Measurements from ENCODE around the gene MAN1A1. TPM values are rescaled to one million over a fixed set of nuclear protein-coding genes. Genes with fewer than 3 reads are reported as not detected.

The MAN1A1 gene
- total and polyA plus RNA-seq, 2 experiments from 2014 or later, result 2.0 to 8.7 TPM

DNA sequence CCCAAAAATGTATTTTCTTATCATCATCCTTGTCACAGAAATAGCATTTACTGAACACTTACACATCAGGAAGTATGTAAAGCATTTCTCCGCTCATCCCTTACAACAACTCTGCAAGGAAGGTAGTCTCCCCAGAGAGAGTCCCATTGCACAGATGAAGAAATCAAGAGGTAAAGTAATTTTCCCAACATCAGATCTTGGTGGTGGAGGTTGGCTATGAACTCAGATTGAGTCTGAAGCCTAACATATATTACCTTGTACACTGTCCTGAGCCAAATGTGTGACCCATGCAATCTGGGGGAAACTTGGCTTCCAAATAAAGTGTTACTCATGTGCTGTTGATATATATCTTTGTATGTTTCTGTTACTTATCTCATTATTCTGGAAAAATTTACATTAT, 31.4 kb downstream of the MAN1A1 start (continued):
- TF ChIP-seq, protein P1, sequence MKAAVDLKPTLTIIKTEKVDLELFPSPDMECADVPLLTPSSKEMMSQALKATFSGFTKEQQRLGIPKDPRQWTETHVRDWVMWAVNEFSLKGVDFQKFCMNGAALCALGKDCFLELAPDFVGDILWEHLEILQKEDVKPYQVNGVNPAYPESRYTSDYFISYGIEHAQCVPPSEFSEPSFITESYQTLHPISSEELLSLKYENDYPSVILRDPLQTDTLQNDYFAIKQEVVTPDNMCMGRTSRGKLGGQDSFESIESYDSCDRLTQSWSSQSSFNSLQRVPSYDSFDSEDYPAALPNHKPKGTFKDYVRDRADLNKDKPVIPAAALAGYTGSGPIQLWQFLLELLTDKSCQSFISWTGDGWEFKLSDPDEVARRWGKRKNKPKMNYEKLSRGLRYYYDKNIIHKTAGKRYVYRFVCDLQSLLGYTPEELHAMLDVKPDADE (IDR thresholded peaks at IDR 0.05), result no peak
- TF ChIP-seq EZH2phosphoT487 (IDR thresholded peaks at IDR 0.05; ENCODE audit: unreplicated experiment) (no peak), ZNF331 (CRISPR knock-in tag; IDR thresholded peaks at IDR 0.05; ENCODE audit: low read depth) (no peak), JUNB (IDR thresholded peaks at IDR 0.05; ENCODE audit: unreplicated experiment) (no peak)
- TF ChIP-seq, protein P2, sequence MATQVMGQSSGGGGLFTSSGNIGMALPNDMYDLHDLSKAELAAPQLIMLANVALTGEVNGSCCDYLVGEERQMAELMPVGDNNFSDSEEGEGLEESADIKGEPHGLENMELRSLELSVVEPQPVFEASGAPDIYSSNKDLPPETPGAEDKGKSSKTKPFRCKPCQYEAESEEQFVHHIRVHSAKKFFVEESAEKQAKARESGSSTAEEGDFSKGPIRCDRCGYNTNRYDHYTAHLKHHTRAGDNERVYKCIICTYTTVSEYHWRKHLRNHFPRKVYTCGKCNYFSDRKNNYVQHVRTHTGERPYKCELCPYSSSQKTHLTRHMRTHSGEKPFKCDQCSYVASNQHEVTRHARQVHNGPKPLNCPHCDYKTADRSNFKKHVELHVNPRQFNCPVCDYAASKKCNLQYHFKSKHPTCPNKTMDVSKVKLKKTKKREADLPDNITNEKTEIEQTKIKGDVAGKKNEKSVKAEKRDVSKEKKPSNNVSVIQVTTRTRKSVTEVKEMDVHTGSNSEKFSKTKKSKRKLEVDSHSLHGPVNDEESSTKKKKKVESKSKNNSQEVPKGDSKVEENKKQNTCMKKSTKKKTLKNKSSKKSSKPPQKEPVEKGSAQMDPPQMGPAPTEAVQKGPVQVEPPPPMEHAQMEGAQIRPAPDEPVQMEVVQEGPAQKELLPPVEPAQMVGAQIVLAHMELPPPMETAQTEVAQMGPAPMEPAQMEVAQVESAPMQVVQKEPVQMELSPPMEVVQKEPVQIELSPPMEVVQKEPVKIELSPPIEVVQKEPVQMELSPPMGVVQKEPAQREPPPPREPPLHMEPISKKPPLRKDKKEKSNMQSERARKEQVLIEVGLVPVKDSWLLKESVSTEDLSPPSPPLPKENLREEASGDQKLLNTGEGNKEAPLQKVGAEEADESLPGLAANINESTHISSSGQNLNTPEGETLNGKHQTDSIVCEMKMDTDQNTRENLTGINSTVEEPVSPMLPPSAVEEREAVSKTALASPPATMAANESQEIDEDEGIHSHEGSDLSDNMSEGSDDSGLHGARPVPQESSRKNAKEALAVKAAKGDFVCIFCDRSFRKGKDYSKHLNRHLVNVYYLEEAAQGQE (IDR thresholded peaks at IDR 0.05; ENCODE audit: unreplicated experiment), result no peak

DNA sequence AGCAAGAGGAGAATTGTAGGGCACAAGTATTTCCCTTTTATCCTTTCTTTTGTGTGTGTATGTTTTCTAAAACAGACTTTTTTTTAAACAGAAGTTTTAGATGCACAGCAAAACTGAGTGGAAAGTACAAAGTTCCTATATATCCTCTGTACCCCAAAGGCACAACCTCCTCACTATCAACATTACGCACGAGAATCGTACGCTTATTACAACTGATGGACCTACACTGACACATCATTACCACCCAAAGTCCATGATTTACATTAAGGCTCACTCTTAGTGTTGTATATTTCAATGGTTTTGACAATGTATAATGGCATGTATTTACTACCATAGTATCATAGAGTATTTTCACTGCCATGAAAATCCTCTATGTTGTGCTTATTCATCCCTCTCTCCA, 32.6 kb downstream of the MAN1A1 start:
- no peaks in the 10 kb centered on the region for H4K20me1 ChIP-seq (replicated peaks; ENCODE audit: insufficient read depth)
- H3K4me2 ChIP-seq, result no peak overlapping the region
- no peak overlapping the region for H3K27ac Mint-ChIP-seq
- H3K27ac ChIP-seq (ENCODE audit: low read depth), result no peak overlapping the region
- H3K4me3 ChIP-seq, result no peak overlapping the region
- H3K36me3 Mint-ChIP-seq (ENCODE audit: low read depth), result no peaks in the 10 kb centered on the region
- no peaks in the 10 kb centered on the region for H3K9me2 ChIP-seq (ENCODE audit: insufficient read depth)
- H3K27me3 ChIP-seq (ENCODE audit: insufficient read depth), result no peaks in the 10 kb centered on the region
- ATAC-seq (no peak), DNase-seq (ENCODE audit: low spot score) (no peak)
- no peaks in the 10 kb centered on the region for H3K4me1 ChIP-seq (ENCODE audit: insufficient read depth)
- no peak overlapping the region for H3K4me3 Mint-ChIP-seq
- no peaks in the 10 kb centered on the region for H3K27me3 Mint-ChIP-seq (ENCODE audit: insufficient read depth, low read depth, poor library complexity)
- H3K36me3 ChIP-seq (ENCODE audit: insufficient read depth), result no peaks in the 10 kb centered on the region
- no peak overlapping the region for H2AFZ ChIP-seq
- no peaks in the 10 kb centered on the region for H3K79me2 ChIP-seq (replicated peaks; ENCODE audit: insufficient read depth)
- H3F3A ChIP-seq (replicated peaks; ENCODE audit: low read depth), result no peaks in the 10 kb centered on the region
- H3K4me1 Mint-ChIP-seq, result no peaks in the 10 kb centered on the region; the same call in 2 of the 3 replicates
- H3K9me3 Mint-ChIP-seq, result no peaks in the 10 kb centered on the region
- TF ChIP-seq ZNF114 (CRISPR knock-in tag; IDR thresholded peaks at IDR 0.05), result no peak
- TF ChIP-seq, protein P3, sequence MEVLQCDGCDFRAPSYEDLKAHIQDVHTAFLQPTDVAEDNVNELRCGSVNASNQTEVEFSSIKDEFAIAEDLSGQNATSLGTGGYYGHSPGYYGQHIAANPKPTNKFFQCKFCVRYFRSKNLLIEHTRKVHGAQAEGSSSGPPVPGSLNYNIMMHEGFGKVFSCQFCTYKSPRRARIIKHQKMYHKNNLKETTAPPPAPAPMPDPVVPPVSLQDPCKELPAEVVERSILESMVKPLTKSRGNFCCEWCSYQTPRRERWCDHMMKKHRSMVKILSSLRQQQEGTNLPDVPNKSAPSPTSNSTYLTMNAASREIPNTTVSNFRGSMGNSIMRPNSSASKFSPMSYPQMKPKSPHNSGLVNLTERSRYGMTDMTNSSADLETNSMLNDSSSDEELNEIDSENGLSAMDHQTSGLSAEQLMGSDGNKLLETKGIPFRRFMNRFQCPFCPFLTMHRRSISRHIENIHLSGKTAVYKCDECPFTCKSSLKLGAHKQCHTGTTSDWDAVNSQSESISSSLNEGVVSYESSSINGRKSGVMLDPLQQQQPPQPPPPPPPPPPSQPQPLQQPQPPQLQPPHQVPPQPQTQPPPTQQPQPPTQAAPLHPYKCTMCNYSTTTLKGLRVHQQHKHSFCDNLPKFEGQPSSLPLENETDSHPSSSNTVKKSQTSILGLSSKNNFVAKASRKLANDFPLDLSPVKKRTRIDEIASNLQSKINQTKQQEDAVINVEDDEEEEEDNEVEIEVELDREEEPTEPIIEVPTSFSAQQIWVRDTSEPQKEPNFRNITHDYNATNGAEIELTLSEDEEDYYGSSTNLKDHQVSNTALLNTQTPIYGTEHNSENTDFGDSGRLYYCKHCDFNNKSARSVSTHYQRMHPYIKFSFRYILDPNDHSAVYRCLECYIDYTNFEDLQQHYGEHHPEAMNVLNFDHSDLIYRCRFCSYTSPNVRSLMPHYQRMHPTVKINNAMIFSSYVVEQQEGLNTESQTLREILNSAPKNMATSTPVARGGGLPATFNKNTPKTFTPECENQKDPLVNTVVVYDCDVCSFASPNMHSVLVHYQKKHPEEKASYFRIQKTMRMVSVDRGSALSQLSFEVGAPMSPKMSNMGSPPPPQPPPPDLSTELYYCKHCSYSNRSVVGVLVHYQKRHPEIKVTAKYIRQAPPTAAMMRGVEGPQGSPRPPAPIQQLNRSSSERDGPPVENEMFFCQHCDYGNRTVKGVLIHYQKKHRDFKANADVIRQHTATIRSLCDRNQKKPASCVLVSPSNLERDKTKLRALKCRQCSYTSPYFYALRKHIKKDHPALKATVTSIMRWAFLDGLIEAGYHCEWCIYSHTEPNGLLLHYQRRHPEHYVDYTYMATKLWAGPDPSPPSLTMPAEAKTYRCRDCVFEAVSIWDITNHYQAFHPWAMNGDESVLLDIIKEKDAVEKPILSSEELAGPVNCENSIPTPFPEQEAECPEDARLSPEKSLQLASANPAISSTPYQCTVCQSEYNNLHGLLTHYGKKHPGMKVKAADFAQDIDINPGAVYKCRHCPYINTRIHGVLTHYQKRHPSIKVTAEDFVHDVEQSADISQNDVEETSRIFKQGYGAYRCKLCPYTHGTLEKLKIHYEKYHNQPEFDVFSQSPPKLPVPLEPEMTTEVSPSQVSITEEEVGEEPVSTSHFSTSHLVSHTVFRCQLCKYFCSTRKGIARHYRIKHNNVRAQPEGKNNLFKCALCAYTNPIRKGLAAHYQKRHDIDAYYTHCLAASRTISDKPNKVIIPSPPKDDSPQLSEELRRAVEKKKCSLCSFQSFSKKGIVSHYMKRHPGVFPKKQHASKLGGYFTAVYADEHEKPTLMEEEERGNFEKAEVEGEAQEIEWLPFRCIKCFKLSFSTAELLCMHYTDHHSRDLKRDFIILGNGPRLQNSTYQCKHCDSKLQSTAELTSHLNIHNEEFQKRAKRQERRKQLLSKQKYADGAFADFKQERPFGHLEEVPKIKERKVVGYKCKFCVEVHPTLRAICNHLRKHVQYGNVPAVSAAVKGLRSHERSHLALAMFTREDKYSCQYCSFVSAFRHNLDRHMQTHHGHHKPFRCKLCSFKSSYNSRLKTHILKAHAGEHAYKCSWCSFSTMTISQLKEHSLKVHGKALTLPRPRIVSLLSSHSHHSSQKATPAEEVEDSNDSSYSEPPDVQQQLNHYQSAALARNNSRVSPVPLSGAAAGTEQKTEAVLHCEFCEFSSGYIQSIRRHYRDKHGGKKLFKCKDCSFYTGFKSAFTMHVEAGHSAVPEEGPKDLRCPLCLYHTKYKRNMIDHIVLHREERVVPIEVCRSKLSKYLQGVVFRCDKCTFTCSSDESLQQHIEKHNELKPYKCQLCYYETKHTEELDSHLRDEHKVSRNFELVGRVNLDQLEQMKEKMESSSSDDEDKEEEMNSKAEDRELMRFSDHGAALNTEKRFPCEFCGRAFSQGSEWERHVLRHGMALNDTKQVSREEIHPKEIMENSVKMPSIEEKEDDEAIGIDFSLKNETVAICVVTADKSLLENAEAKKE (CRISPR knock-in tag; IDR thresholded peaks at IDR 0.05), result no peak
- TF ChIP-seq, protein P1 (IDR thresholded peaks at IDR 0.05), result no peak
- TF ChIP-seq, protein P2 (IDR thresholded peaks at IDR 0.05; ENCODE audit: unreplicated experiment), result no peak
